K562 (cell line): ENCODE results near the gene SERTAD1. TPM values are rescaled to one million over a fixed set of nuclear protein-coding genes. Genes with fewer than 3 reads are reported as not detected.

Experiments
- ATAC-seq: fragments of 200-7000 bp; cut with Tn5 transposase; 3 replicates; pipeline ENCODE4 v1.9.1; 2020; ENCODE audit warnings: moderate library complexity
- BruUV-seq: library from RNA; stranded (reverse); fragments of 400-500 nt; replicated peaks from 2 replicates; lab custom pipeline; 2021; lab: Mats Ljungman, UMichigan
- CTCF ChIA-PET: fragments of 300-600 bp; formaldehyde crosslinking; extraction: SDS; loops from one replicate; lab custom pipeline; 2021; ENCODE audit warnings: low intra/inter-chr PET ratio; lab: Yijun Ruan, JAX
- POLR2A ChIA-PET: fragments of 300-600, 350-650 bp; sonication (Branson Sonifier 250); formaldehyde crosslinking; extraction: SDS; loops from one replicate; lab custom pipeline; 2021; ENCODE audit warnings: antibody characterized with exemption, inconsistent platforms; lab: Yijun Ruan, JAX
- DNase-seq, 4 experiments: peaks; one replicate each; pipeline versions ENCODE4 v3.0.0 to v3.0.0-alpha.2; 2011 to 2018; ENCODE audit warnings: low spot score in 3 of 4, mixed read lengths in 3 of 4; ENCODE audit errors: extremely low read depth in 1 of 4
- FAIRE-seq: peaks from 2 replicates; lab custom pipeline; 2011; peaks lifted over from hg19 to GRCh38; lab: Jason Lieb, UNC
- H2AFZ ChIP-seq: 2 replicates; pipeline ENCODE4 v1.6.0; 2011; ENCODE audit warnings: low read depth, low read length, control low read depth, inconsistent platforms
- H3K27ac ChIP-seq: fragments of 200-600 bp; 3 replicates; pipeline ENCODE4 v1.8.0; 2011; ENCODE audit warnings: low read depth, mild to moderate bottlenecking, control low read depth, inconsistent platforms, low read length, moderate library complexity, mixed read lengths; ENCODE audit errors: extremely low read depth
- H3K27me3 ChIP-seq, 2 experiments: fragments of 300-600 bp in 1 of 2; 2 replicates in 1 of 2; 3 replicates in 1 of 2; pipeline versions ENCODE4 v1.6.0 to v1.8.0; 2011; ENCODE audit warnings: inconsistent platforms in 2 of 2, low read length in 2 of 2, mild to moderate bottlenecking in 1 of 2, mixed read lengths in 1 of 2, moderate library complexity in 1 of 2; ENCODE audit not compliant: control insufficient read depth in 2 of 2, insufficient read depth in 2 of 2
- H3K36me3 ChIP-seq: fragments of 300-600 bp; 3 replicates; pipeline ENCODE4 v1.8.0; 2011; ENCODE audit warnings: mild to moderate bottlenecking, low read length, inconsistent platforms; ENCODE audit not compliant: control insufficient read depth, insufficient read depth
- H3K4me1 ChIP-seq, 2 experiments: fragments of 200-600 bp in 1 of 2; replicated peaks in 1 of 2; 2 replicates in 1 of 2; 3 replicates in 1 of 2; pipeline versions ENCODE4 v1.5.1 to v1.8.0; 2011; ENCODE audit warnings: inconsistent platforms in 2 of 2, low read length in 2 of 2, mild to moderate bottlenecking in 1 of 2, mixed read lengths in 1 of 2, moderate library complexity in 1 of 2; ENCODE audit not compliant: control insufficient read depth in 2 of 2, insufficient read depth in 2 of 2
- H3K4me2 ChIP-seq: 2 replicates; pipeline ENCODE4 v1.6.1; 2011; ENCODE audit warnings: low read length, control low read depth, inconsistent platforms, mixed read lengths; ENCODE audit not compliant: insufficient read depth
- H3K4me3 ChIP-seq: fragments of 200-600 bp; sonication (generic), shearing (Covaris generic); 2 replicates; pipeline ENCODE4 v1.5.1; 2016; ENCODE audit warnings: control low read depth, inconsistent platforms
- H3K79me2 ChIP-seq: fragments of 200-600 bp; 3 replicates; pipeline ENCODE4 v1.8.0; 2011; ENCODE audit warnings: low read length, inconsistent platforms; ENCODE audit not compliant: control insufficient read depth, insufficient read depth
- H3K9ac ChIP-seq, 2 experiments: 2 replicates each; pipeline versions ENCODE4 v1.6.0 to v1.6.1; 2011; ENCODE audit warnings: low read depth in 2 of 2, low read length in 2 of 2, control low read depth in 1 of 2, inconsistent platforms in 1 of 2, mild to moderate bottlenecking in 1 of 2, mixed read lengths in 1 of 2; ENCODE audit not compliant: insufficient read depth in 1 of 2
- H3K9me1 ChIP-seq: one replicate; pipeline ENCODE4 v1.6.0; 2011; ENCODE audit warnings: inconsistent platforms, mild to moderate bottlenecking, low read length, moderate library complexity; ENCODE audit not compliant: control insufficient read depth, insufficient read depth
- H3K9me3 ChIP-seq: replicated peaks from 2 replicates; pipeline ENCODE4 v1.5.1; 2011; ENCODE audit warnings: low read depth, low read length, inconsistent platforms; ENCODE audit not compliant: control insufficient read depth, insufficient read depth
- H4K20me1 ChIP-seq: replicated peaks from 2 replicates; pipeline ENCODE4 v1.6.1; 2011; ENCODE audit warnings: low read length, inconsistent platforms, mixed read lengths; ENCODE audit not compliant: control insufficient read depth, insufficient read depth
- ASH1L ChIP-seq: fragments of 450-650 bp; IDR thresholded peaks from 2 replicates; pipeline ENCODE4 v1.6.1; 2018; ENCODE audit warnings: borderline replicate concordance, mild to moderate bottlenecking, low read depth; ENCODE audit not compliant: partially characterized antibody
- DACH1 ChIP-seq: fragments of 450-650 bp; IDR thresholded peaks from 2 replicates; pipeline ENCODE4 v1.6.1; 2018; ENCODE audit not compliant: partially characterized antibody
- JUNB ChIP-seq: fragments of 450-650 bp; formaldehyde crosslinking; conservative IDR thresholded peaks from 2 replicates; pipeline ENCODE4 v1.4.0; 2020; ENCODE audit warnings: mild to moderate bottlenecking
- LARP7 ChIP-seq: fragments of 450-650 bp; IDR thresholded peaks from 2 replicates; pipeline ENCODE4 v1.6.1; 2016
- PCBP2 ChIP-seq: fragments of 200-400 bp; formaldehyde crosslinking; IDR thresholded peaks from 2 replicates; pipeline ENCODE4 v1.6.1; 2018; ENCODE audit warnings: low read length, low read depth, mild to moderate bottlenecking, moderate library complexity; ENCODE audit not compliant: poor library complexity, severe bottlenecking
- SPI1 ChIP-seq: IDR thresholded peaks from 2 replicates; pipeline ENCODE4 v1.6.1; 2011; ENCODE audit warnings: low read depth, low read length, control low read depth, borderline replicate concordance
- SUPT5H ChIP-seq: fragments of 450-650 bp; IDR thresholded peaks from 2 replicates; pipeline ENCODE4 v1.6.1; 2016
- ZKSCAN1 ChIP-seq: fragments of 150-350 bp; IDR thresholded peaks from 2 replicates; pipeline ENCODE4 v1.6.1; 2016; ENCODE audit warnings: low read depth, low read length
- ZKSCAN8 ChIP-seq: fragments of 200-800 bp; sonication (Bioruptor generic); IDR thresholded peaks from 2 replicates; pipeline ENCODE4 v1.6.1; 2016; ENCODE audit warnings: missing genetic modification characterization, missing compliant biosample characterization
- ZNF121 ChIP-seq: sonication (generic); formaldehyde crosslinking; conservative IDR thresholded peaks from 2 replicates; pipeline ENCODE4 v1.8.0; 2022; ENCODE audit warnings: missing genetic modification reagents
- ZNF316 ChIP-seq: fragments of 450-650 bp; IDR thresholded peaks from 2 replicates; pipeline ENCODE4 v1.6.1; 2016
- ZNF77 ChIP-seq: fragments of 250-450 bp; sonication (Bioruptor Pico); IDR thresholded peaks from 2 replicates; pipeline ENCODE4 v1.5.0; 2020
- WGBS: fragments of 100-300 bp; shearing (Covaris generic); methylation state at CpG from one replicate; pipeline ENCODE4 v1.1.6; 2016; ENCODE audit warnings: low coverage, mixed read lengths; ENCODE audit not compliant: insufficient coverage; ENCODE audit errors: missing lambda C conversion rate; 5-methylcytosine and 5-hydroxymethylcytosine counted together
- in situ Hi-C: fragments of 300-500 bp; cut with MboI; formaldehyde crosslinking; loops from 4 replicates; pipeline ENCODE4 v1.15.0; 2018; ENCODE audit warnings: inconsistent platforms, mixed read lengths
- intact Hi-C: fragments of 100-400 bp; cut with micrococcal nuclease; formaldehyde crosslinking; loops from 2 replicates; pipeline ENCODE4 v1.14.2; 2022
- polyA plus RNA-seq, 8 experiments: library from polyadenylated mRNA; depleted of rRNA in 4 of 8; stranded (reverse) in 5 of 8; unstranded in 3 of 8; fragments of >200 nt; fragmentation: Nextera tagmentation in 2 of 8; fragmentation: Illumina TruSeq in 1 of 8; extraction: Ambion mirVana in 2 of 8; extraction: Trizol in 1 of 8; gene quantifications; 2 replicates each; pipeline versions ENCODE4 v1.2.1 to v1.2.3, GENCODE V29; 2011 to 2014; ENCODE audit warnings: inconsistent platforms in 1 of 8, missing spikeins in 1 of 8
- total RNA-seq, 7 experiments: library from RNA; depleted of rRNA in 6 of 7; stranded (reverse); fragments of >200 nt in 6 of 7; fragmentation: Illumina TruSeq in 2 of 7; extraction: Trizol in 2 of 7; gene quantifications; 2 replicates each; pipeline versions ENCODE4 v1.2.1 to v1.2.3, GENCODE V29; 2011 to 2021; ENCODE audit warnings: low replicate concordance in 1 of 7
- TF ChIP-seq, protein P1 (sequence below): fragments of 250-450 bp; sonication (Bioruptor Pico); IDR thresholded peaks from 2 replicates; pipeline ENCODE4 v1.4.0; 2020; ENCODE audit warnings: borderline replicate concordance
- TF ChIP-seq, protein P2 (sequence below), 2 experiments: IDR thresholded peaks; 2 replicates each; pipeline ENCODE4 v1.6.1; 2011; ENCODE audit warnings: borderline replicate concordance in 1 of 2, control low read depth in 1 of 2, low read depth in 1 of 2, low read length in 1 of 2, mild to moderate bottlenecking in 1 of 2, mixed read lengths in 1 of 2, moderate library complexity in 1 of 2; ENCODE audit not compliant: insufficient read depth in 1 of 2, insufficient read length in 1 of 2, poor library complexity in 1 of 2, severe bottlenecking in 1 of 2; ENCODE audit errors: extremely low read depth in 1 of 2

The SERTAD1 gene
- total and polyA plus RNA-seq, 9 of the 15 experiments (the other 6 are each of a cell fraction or from before 2014, with no cell fraction given), result 0.15 to 8.7 (median 4.9) TPM

DNA sequence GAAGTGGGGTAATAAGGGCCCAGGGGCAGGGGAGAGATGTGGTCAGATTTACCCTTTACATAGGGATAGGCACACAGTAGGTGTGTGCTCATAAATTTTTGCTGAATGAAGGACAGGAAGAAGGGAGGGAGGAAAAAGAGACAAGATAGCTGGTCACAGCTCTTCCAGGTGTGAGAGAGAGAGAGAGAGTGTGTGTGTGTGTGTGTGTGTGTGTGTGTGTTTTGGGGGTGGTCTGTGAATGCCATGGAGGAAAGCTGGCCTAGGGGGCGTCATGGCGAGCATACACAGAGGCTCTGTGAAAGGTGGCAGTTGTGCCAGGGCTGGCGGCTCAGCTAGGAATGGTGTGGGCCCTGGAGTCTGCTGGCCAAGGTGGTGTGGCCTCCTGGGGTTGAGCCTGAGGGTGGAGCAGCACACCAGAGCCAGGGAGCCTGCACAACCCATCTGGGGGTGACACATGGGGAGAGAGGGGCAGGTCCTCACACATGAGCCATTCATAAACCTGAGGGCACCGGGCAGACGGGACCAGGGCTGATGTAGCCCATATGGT, 6.7 kb downstream of the SERTAD1 start:
- intact Hi-C loops, result no loop called here
- no peak for ATAC-seq
- H3K9ac ChIP-seq, result peak overlapping the region in 1 of 2 experiments; percentile 68; a peak in 2 of 4 replicates
- no TSS peak for BruUV-seq
- H3K27me3 ChIP-seq, result no peaks in the 10 kb centered on the region
- no peaks in the 10 kb centered on the region for H4K20me1 ChIP-seq
- H3K27ac ChIP-seq, result no peak overlapping the region
- TF ChIP-seq ZKSCAN8, result 0 out of 2 replicates have a peak, but pooled peaks have one; percentile 0
- no peak for TF ChIP-seq LARP7
- 0 out of 2 replicates have a peak, but pooled peaks have one; percentile 11 for TF ChIP-seq ZKSCAN1
- TF ChIP-seq, all 486 proteins: peak for 2
- DNase-seq (no peak), FAIRE-seq (no peak)
- Histone ChIP-seq H3K36me3 (peaks cover 13% of the 10 kb centered on the region; the same call in 2 of the 3 replicates), H3K4me2 (no peak overlapping the region), H3K4me3 (no peak overlapping the region), H2AFZ (no peak overlapping the region), H3K79me2 (peaks cover 26% of the 10 kb centered on the region), H3K4me1 (peaks cover 30 to 60% of the 10 kb centered on the region in 2 experiments), H3K9me1 (no peaks in the 10 kb centered on the region), H3K9me3 (no peaks in the 10 kb centered on the region)
- in situ Hi-C loops, result no loop called here
- ChIA-PET POLR2A (interaction anchor here (1.1 kb wide), 1 partner anchor 23 kb away, joined by 3 read pairs; no protein-coding TSS in a partner anchor), CTCF (no interaction called here)
- WGBS, result 63% methylated on average over 4 of the region's 5 CpGs

DNA sequence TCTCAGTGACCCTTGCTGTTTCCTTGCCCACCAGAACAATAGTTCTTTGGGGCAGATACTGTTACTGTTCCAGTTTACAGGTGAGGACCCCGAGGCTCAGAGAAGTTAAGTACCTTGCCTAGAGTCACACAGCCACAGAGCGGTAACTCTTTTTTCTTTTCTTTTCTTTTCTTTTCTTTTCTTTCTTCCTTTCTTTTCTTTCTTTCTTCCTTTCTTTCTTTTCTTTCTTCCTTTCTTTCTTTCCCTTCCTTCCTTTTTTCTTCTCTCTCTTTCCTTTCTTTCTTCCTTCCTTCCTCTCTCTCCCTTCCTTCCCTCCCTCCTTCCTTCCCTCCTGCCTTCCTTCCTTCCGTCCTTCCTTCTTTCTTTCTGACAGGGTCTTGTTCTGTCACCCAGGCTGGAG, 7.8 kb downstream of the SERTAD1 start:
- H2AFZ ChIP-seq, result peak overlapping the region; percentile 90
- in situ Hi-C loops (no loop called here), intact Hi-C loops (no loop called here)
- H3K4me1 ChIP-seq, result peaks cover 30 to 57% of the 10 kb centered on the region in 2 experiments
- H3K79me2 ChIP-seq, result peaks cover 15% of the 10 kb centered on the region
- ChIA-PET CTCF (interaction anchor here (0.5 kb wide), 1 partner anchor 184 kb away, joined by 3 read pairs; no protein-coding TSS in a partner anchor), POLR2A (interaction anchor here (0.6 to 1.7 kb wide), 2 partner anchors 29 to 130 kb away, joined by 3 to 8 read pairs; no protein-coding TSS in a partner anchor)
- H3K4me2 ChIP-seq, result peak overlapping the region; percentile 68; the same call in 1 of the 2 replicates
- WGBS, result 67% methylated on average over 3 of the region's 3 CpGs
- no peak for ATAC-seq
- FAIRE-seq, result no peak
- no peaks in the 10 kb centered on the region for H3K9me1 ChIP-seq
- H3K9me3 ChIP-seq, result no peaks in the 10 kb centered on the region
- H3K27ac ChIP-seq, result peak overlapping the region; percentile 88
- H4K20me1 ChIP-seq, result no peaks in the 10 kb centered on the region
- H3K36me3 ChIP-seq, result peaks cover 10% of the 10 kb centered on the region; the same call in 2 of the 3 replicates
- peak overlapping the region in 1 of 2 experiments; percentile 59; a peak in 2 of 4 replicates for H3K9ac ChIP-seq
- H3K4me3 ChIP-seq, result no peak overlapping the region
- BruUV-seq, result no TSS peak
- no peak for DNase-seq
- no peaks in the 10 kb centered on the region for H3K27me3 ChIP-seq
- no peak for TF ChIP-seq ZNF121 (CRISPR knock-in tag)
- TF ChIP-seq ZNF316, result no peak
- TF ChIP-seq DACH1, result no peak
- peak; percentile 44 for TF ChIP-seq ASH1L
- no peak for TF ChIP-seq SPI1
- no peak for TF ChIP-seq JUNB (CRISPR knock-in tag)
- TF ChIP-seq, protein P1, sequence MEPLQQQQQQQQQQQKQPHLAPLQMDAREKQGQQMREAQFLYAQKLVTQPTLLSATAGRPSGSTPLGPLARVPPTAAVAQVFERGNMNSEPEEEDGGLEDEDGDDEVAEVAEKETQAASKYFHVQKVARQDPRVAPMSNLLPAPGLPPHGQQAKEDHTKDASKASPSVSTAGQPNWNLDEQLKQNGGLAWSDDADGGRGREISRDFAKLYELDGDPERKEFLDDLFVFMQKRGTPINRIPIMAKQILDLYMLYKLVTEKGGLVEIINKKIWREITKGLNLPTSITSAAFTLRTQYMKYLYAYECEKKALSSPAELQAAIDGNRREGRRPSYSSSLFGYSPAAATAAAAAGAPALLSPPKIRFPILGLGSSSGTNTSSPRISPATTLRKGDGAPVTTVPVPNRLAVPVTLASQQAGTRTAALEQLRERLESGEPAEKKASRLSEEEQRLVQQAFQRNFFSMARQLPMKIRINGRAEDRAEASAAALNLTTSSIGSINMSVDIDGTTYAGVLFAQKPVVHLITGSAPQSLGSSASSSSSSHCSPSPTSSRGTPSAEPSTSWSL (CRISPR knock-in tag), result no peak
- TF ChIP-seq SUPT5H, result no peak
- no peak for TF ChIP-seq PCBP2
- TF ChIP-seq, protein P2, sequence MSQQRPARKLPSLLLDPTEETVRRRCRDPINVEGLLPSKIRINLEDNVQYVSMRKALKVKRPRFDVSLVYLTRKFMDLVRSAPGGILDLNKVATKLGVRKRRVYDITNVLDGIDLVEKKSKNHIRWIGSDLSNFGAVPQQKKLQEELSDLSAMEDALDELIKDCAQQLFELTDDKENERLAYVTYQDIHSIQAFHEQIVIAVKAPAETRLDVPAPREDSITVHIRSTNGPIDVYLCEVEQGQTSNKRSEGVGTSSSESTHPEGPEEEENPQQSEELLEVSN (IDR thresholded peaks at IDR 0.05; ENCODE audit: borderline replicate concordance in 1 of 2, extremely low read depth in 1 of 2, insufficient read depth in 1 of 2, insufficient read length in 1 of 2, low read depth in 1 of 2, low read length in 1 of 2, poor library complexity in 1 of 2, severe bottlenecking in 1 of 2), result no peak
- no peak for TF ChIP-seq ZNF77 (CRISPR knock-in tag)
